Right renal cortex interstitium (tissue), 3 donors: Measurements from ENCODE around the gene IP6K3. TPM values are rescaled to one million over a fixed set of nuclear protein-coding genes. Genes with fewer than 3 reads are reported as not detected.
A peak's percentile ranks its signal among the peaks of the same experiment; 100 is the strongest.

Source experiments
- DNase-seq, 3 donors: peaks; one replicate each; pipeline ENCODE4 v3.0.0-alpha.2; 2013; ENCODE audit warnings: low read depth in 3 of 3, low spot score in 2 of 3
- polyA plus RNA-seq, 3 donors: library from polyadenylated mRNA; unstranded; fragments of 120-200 nt; gene quantifications; one replicate each; pipeline ENCODE4 v1.2.1, GENCODE V29; 2013; ENCODE audit not compliant: insufficient read length in 3 of 3

The IP6K3 gene
- polyA plus RNA-seq, 3 donors, result 0.69 to 1.1 (median 0.83) TPM

DNA sequence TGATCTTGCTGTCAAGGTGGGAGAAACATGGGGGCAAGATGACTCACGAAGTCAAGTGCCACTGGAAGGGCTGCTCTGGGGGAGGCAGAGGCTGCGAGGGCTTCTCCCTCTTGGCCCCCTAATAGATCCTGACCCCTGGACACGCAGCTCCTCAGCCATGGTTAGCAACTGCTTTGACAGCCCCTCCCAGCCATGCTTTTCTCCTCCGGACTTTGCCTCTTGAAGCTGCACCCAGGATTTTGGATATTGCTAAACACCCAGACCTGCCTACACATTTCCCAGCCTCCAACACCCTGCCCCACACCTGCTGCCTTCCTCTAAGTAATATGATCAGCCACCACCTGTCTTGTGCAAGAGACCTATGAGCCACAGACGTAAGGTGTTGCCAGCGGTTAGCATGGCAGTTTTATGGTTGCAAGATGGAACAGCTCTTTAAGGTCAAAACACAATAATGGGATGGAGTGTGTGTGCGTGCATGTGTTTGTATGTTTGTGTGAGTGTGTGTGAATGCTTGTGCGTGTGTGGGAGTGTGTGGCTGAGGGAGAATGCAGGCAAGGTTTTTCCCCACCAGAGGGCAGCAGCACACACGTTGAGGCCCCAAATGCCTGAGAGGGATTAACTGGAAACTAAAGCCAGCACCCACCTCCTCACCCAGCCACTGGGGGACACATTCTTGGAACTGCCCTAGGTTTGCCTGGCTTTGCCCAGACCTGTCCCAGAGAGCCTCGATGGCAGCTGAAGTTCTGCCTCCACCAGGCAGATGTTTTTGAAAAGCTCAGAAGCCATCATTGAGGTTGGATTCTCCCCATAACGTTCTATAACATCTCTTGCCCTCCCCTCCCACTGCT lies 2.5 kb downstream of the IP6K3 start:
- peak in 2 of 3 donors; percentile 67 to 76 for DNase-seq

DNA sequence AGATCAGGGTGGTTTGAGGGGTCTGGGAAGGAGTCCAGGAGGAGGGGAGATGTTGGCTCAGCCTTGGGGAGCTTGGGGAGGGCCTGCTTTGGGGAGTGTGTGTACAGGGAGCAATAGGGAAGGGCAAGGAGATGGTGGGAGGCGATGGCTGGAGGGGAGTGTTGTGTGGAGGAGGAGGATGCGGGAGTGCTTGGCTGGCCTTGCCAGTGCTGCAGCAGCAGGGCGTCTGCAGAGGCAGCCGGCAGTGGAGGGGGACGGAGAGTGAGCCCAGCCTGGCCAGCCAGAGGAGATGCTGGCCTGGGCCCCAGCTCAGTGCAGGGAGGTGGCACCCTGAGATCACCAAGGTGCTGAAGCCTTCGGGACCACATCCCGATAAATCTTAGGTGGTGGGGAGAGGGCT lies 3.9 kb downstream of the IP6K3 start:
- DNase-seq, result no peak

DNA sequence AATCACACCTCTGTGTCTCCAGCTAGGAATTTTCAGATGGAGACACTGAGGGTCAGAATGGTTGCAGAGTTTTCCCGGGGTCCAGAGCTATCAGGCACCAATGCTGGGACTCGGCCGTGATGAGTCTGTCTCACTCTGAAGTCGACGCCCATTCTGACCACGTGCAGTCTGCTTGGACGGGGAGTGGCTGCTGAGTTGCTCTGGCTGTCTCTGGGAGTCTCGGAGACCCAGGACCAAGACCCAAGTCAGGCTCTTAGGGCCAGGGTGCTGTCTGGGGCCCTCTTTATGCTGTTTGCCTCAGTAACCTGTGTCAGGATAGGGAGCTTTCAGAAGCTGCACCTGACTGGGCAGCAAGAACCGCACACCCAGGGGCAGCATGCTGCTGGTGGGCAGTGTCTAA lies 4.6 kb downstream of the IP6K3 start:
- no peak for DNase-seq

DNA sequence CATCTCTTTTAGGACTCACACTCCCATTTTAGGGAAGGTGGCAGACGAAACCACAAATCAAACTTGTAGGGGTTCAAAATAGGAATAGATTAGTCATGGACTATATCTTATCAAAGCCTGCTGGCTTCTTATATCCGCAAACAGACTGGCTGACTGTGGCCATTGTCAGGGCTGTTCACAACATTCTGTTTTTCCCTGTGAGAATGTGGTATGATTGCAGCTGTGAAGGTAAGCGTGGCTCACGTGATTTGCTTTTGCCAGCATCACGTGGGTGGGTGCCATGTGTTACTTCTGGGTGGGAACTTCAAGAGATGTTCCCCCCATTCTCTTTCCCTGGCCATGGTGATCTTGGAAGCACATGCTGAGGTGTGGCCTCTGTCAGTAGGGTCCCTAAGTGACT lies 5.9 kb downstream of the IP6K3 start:
- DNase-seq, result no peak

DNA sequence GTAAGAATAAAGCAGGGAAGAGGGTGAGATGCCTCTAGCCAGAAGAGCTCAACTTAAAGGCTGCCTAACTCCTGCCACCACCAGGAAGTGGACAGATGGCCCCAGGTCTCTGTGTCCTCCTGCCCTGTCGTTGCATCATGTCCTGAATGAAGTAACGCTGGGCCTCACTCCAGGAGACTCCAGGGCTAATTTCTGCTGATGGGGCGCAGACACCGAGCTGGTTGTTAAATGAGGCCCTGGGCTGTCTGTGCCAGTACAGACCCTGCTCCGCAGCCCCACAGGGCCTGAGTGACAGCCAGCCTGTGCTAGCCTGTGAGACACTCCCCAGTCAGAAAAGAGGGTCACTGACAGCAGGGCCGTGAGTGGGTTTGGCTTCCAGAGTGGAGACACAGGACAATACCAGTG lies 6.5 kb downstream of the IP6K3 start:
- no peak for DNase-seq

DNA sequence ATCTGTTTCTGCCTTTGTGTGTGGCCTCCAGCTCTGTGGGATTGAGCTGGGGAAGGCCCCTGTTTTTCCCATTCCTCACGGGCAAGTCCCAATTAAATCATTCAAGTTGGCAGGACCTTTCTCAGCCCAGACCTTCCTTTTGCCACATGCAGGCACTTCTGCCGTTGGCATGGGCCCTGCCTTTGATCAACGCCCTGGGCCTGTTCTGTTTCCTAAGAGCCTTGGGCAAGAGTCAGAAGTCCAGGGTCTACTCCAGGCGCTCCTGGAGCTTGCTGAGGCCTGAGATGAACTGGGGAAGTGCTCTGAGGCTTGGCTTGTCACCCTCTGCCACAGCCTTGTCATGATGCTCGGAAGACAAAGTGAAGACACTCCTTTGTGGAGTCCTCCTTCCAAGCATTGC lies 7.1 kb downstream of the IP6K3 start:
- DNase-seq, result no peak

DNA sequence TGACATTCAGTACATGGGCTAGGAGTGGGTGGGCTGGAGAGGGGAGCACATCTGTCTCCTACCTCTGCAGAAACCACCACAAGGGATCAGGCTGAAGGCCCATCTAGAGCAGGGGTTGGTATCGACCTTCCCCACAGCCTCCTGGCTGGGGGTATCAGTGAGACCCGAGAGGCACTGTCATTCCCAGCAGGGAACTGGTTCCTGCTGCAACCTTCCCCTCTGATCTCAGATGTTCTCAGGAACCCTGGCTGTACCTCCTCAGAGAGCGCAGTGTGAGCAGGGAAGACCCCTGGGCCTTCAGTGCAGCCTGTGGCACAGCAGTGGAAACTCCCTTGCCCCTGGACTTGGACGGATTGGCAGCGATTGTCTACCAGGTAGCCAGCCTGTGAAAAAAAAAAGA lies 7.8 kb downstream of the IP6K3 start:
- DNase-seq, result no peak

DNA sequence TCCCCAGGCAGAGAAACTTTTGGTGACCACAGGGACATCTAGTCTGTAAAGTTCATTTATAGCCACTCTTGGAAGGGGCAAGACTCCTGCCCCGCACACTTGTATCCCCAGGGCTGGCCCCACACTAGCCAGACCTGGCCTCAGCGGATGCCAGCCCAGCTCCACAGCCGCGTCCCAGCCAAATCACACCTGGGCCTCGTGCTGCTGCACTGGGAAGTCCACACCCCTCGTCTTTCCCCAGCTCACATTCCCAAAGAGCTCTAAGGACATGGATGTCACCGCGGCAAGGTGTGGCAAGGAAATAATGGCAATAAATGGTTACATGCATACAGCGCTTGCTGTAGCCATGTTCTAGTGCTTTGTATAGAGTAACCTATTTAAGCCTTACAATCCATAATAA lies 8.6 kb downstream of the IP6K3 start:
- no peak for DNase-seq

DNA sequence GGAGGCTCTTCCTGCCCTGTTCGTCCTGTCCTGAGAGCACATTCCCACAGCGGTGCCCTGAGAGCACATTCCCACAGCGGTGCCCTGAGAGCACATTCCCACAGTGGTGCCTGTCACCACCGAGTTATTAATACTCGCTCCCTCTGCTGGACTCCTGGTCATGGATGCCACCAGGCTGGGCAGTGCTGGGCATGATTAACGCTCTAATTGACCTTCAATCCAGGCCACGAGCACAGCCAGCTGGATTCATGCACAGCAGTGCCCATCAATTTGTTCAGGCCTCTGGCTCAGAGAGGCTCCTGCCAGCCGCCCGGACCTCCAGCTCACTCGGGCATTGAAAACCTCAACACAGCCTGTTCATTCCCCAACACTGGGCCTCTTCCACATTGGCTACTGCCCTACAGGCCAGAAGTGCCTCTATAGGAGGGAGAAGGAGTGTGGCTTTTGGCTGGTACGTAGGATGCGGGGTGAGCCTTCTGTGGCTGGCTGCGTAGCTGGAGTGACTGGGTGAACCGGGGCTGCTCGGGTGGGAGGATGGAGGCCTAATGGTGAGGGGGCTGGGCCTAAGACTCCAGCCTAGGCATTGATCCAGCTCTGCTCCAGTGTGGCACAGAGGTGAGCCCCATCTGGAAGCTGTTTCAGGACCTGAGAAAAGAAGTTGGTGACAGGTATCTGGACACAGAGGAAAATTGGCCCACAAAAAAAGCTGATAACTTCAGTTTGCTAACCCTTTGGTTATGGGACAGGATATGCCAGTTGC lies 9.3 kb downstream of the IP6K3 start:
- DNase-seq, result no peak

DNA sequence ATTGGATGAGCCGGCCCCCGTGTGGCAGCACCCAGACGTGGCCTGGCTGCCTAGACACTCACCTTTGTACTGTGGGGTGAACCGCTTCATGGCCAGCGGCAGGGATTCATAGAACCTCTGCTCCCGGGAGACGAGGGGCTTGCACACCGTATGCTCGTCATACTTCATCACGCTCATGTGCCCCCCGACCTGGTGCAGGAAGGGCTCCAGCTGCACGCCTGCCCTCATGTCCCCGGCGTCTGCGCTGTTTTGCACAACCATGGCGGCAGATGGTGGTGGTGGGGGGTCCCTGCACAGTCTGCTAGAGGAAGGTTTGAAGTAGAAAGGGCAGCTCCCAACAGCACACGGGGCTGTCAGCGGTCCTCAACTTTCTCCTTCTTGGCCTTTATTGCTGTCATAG lies 11.5 kb downstream of the IP6K3 start:
- no peak for DNase-seq

DNA sequence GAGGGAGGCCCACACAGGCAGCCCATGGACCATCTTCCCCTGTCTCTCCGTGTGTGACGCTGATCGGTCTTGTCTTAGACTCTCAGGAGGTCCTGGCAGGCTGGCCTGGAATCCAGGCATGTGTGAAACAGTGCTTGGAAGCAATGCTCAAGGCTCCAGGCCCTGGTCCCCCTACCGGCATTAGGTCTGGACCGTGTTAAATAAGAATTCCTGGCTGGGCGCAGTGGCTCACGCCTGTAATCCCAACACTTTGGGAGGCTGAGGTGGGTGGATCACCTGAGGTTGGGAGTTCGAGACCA lies 13.0 kb downstream of the IP6K3 start:
- DNase-seq, result no peak

DNA sequence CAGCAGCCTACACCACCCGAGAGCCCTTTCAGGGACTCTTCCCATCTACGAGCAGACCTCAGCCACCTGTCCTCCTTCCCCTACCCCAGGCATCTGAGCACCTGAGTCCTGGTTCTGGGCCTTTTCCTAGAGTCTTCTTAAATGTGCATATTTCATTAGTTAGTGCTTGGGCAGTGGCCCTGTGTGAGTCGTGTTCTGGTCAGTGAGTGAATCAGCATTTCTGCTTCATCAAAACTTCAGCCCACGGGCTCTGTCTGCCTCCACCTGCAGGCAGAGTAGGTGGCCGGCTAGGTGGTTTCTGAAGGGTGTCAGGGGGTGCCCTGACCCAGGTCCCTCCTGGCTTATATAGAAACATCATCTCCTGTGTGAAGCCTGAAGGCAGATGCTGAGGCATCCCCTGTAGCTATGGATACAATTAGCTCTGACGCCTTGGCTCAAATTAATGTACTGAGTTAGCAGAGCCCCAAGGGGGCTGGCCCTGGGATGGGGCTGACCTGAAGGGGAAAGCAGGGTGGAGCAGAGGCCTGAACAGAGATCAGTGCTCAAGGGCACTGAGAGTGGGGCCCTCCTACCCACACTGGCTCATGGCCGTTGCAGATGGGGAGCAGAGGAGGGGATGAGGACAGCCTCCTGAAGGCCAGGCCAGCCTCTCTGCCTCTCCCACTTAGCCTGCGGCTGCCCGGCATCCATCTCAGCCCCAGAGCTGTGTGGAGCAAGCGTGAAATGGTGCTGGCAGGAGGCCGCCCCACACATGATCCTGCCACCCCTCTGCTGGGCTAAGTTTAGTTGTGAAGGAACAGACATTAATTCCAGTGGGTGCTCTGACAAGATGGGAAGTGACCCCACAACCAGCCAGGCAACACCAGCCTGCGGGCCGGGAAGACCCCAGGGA lies 13.6 kb downstream of the IP6K3 start:
- DNase-seq, result no peak

DNA sequence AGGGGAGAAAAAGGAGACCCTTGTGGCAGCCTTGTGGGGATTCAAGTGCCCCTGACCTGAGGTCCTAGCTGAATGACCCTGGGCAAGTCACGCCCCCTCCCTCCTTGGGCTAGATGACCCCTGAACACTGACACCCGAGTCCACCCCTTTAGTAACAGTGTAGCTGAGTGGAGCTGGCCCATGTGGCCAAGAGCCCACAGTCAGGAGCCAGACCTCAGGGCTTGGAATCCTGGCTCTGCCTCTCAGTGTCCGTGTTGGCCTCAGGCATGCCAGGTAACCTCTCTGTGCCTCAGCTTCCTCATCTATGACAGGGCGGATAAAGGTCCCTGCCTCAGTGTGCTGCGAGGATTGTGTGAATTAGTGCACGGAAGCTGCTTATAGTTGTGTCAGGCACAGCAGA lies 14.3 kb downstream of the IP6K3 start:
- no peak for DNase-seq

DNA sequence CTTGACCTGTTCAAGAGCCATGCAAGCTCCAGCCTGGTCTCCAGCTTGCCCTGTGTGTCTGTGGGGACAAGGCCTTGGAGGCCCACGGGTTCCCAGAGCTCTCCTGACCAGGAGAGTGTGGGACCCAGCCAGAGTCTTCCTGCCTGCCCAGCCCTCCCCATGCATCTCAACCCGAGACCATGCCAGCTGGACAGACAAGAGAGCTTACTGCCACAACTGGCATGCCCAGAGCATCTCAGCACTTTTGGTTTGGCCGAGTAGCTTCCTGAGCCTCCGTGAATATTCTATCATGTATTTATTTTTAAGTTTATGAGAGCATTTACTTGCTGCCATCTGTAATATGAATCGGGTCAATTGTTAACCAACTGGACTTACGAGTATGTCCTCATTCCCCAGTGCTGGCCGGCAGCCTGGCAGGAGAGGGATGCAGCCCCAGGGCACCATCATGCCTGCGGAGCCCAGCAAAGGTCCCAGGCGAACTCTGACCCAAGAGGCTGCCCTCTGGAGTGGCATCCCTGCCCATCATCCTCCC lies 14.9 kb downstream of the IP6K3 start:
- no peak for DNase-seq

DNA sequence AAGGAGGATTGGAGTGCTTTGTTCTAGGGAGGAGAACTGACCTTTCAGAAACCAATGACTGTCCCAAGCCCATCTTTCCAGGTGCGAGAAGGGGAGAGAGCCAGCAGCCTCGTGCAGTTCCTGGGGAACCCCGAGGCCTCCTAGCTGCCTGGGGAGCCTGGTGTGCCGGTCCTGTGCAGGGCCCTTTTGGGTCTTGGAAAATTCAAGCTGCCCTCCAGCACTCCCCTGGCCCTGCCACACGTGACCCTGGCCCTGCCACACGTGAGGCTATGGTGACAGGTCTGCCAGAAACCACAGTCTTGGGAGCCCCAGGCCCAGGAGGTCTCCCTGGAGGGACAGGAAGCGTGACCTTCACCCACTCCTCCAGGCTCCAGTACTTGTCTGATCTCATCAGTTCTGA lies 15.7 kb downstream of the IP6K3 start:
- no peak for DNase-seq

DNA sequence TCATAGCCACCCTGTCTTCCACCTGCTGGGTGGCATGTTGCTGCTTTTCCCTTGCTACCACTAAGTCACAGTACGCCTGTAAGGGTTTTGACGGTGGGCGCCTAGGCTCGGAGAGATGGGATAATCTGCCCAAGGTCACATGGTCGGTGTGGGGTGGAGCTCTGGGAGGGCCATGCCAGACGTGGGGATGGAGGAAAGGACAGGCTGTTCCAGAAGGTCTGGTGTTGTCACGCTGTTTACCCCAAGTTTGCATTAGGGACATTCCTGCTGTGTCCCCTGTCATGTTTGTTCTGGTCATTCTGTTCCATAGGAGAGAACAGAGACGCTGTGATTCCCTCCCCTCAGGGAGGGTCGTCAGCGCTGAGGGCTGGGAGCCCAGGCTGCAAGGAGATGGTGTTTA lies 16.1 kb downstream of the IP6K3 start:
- DNase-seq, result no peak

DNA sequence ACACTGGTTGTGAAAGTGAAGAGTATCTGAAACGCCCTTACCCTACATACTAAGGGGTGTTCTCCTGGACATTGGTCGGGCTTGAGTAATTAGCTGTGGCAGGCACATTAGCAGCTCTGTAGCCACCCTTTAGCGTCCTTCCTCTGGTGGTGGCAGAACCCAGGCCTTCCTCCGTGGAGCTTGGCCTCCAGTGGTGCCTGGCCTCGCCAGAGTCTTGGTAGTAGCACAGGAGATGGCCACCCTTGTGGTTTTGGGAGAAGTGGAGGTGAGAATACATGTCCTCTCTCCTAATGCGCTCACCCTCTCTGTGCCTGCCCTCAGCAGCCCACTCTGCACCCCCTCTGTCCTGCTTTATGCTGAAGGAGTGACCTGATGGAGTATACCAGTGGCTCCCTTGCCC lies 17.6 kb downstream of the IP6K3 start:
- DNase-seq, result no peak

DNA sequence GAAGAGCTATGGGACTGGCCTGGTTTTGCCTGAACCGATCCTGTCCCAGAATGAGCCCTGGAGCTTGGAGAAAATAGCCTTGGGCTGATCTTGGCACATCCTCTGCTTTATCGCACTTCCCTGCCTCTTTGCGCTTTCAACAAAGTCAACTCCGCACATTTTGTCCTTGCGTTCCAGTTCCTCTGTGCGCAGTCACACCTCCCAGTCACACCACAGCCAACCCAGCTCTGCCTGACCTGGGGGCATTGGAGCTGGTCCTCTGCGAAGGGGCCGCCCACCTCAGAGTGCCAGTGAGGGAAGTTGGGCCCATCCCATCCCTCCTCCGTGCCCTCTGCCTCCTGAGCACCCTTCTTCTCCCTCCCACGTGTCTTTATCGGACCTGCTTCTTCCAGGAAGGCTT lies 18.3 kb downstream of the IP6K3 start:
- no peak for DNase-seq

DNA sequence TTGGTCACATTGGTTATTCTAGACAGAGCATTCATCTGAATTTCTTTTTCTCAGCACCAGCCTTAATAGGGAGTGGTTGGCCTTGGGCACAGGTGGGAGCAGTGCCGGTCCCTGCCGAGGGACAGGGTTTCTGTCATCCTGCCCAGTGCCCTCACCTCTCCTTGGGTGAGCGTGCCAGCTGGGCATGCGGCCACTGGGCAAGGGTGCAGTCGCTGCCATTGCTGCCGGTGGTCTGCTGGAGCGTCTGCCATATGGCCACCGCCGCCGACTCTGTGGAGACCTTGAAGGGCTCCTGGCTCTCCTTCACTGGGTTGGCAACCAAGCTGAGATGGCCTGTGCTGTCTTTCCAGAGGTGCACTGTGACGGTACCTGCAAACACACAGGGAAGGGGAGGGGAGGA lies 18.8 kb downstream of the IP6K3 start:
- DNase-seq, result no peak

DNA sequence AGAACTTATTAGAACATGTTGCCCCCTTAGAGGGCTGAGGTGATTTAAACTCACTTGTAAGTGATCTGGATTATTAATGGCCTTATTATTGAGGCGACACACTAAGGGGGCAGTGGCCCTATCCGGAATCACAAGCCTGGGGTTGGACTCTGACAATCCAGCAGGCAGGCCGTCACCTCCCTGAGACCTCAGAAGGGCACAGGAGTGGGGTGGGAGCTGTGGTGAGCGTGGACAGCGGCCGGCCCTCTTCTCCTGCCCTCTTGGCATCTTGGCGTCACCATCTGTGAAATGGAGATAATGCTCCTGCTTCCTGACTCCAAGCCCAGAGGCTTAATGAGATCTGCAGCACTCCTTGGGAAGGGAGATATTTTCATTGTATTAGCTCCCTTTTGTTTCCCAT lies 19.6 kb downstream of the IP6K3 start:
- no peak for DNase-seq

DNA sequence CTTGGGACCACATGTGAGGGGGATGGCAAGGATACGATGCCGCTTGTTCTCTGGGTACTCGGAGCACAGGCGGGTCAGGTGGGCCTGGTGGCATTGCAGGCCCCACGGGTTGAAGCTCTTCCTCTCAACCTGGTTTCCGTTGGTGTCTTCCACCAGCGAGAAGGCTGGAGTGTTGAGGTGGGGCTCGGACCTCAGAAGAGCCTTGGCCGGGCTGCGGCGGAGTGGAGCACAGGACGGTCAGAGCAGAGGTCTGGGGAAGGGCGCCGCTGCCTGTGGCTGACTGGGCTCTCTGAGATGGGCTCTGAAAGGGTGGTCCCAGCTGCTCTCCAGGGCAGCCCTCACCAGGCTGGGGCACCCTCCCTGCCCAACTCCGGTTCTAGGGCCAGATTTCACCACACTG lies 20.0 kb downstream of the IP6K3 start:
- DNase-seq, result no peak
